Erythroblast (primary cell): ENCODE results near the gene IL16.

Experiments
- GATA1 ChIP-seq: IDR thresholded peaks from 2 replicates; pipeline ENCODE4 v1.6.1; 2011; ENCODE audit warnings: low read depth, mild to moderate bottlenecking, control low read depth, low read length, moderate library complexity
- POLR2A ChIP-seq: IDR thresholded peaks from 2 replicates; pipeline ENCODE4 v1.6.1; 2011; ENCODE audit warnings: mild to moderate bottlenecking, low read length

DNA sequence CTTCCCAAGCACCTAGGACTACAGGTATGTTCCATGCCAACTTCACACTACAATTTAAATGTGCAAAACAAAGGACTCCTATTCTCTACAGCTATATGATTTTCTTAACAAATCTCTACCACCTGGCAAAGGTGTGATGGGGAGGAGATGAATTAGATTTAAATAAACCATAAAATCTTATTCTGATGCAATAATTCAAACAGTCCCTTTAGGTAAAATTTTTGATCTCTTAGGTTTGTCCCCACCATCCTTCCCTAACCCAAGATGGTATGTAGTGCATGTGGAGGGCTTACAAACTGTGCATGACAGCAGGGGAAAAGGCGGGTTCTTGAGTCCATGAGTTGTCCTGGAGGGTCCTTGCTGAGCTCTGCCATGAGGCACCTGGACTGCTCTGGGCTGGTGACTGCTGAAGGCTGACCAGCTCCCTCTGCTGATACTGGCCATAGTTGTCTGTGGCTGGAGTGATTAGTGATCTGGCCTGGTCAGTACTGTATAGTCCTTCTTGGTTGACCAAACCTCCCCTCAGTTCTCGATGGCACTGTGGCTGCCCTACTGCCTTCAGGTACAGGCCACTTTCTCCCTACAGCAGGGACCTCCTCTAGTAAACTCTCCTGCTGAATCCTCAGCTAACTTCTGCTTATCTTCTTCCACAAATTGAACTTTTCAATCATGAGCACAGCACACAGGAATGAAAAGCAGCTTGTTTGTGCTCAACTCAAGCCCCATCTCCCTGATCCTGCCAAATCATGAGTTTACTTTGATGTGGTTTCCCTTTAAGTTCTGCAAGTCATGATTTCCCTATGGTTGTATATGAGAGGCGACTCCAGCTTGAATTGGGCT, 32.5 kb upstream of the IL16 start:
- TF ChIP-seq POLR2A = no peak
- TF ChIP-seq GATA1 = no peak
